ENCODE results near the gene PLIN3.
"Not testable (repeated sequence)": the region's sequence is repeated elsewhere in the genome, so short reads cannot be mapped to it uniquely, and the experiment has no call there.

The PLIN3 gene

GRCh38 chr19:4891066-4891465 lies 23.6 kb upstream of the PLIN3 start:
- DNase-seq, result no peak

DNA sequence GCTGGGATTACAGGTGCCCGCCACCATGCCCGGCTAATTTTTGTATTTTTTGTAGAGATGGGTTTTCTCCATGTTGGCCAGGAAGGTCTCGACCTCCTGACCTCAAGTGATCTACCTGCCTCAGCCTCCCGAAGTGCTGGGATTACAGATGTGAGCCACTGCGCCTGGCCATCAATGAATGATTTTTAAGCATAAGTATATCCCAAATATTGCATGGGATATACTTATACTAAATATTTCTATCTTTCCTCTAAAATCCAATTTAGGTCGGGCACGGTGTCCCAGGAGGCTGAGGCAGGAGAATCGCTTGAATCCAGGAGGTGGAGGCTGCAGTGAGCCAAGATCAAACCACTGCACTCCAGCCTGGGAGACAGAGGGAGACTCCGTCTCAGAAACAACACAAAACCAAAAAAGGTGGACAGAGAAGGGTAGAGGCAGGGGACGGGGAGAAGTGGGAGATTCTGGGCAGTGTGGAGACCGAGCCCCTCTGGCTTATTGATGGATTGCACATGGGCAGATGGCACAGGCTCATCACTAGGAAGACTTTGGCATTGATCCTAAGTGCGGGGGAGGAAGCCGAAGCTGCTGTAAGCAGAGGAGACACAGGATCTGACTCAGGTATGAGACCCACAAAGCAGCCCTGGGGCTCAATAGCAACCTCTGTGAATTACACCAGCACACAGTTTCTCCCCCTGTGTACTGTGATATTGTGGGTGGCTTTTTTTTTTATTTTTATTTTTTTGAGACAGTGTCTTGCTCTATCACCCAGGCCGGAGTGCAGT lies 21.8 kb upstream of the PLIN3 start:
- no peak for DNase-seq

GRCh38 chr19:4887803-4888202 lies 20.3 kb upstream of the PLIN3 start:
- not testable (repeated sequence) for DNase-seq

- DNase-seq, result not testable (repeated sequence)
Observed at GRCh38 chr19:4884993-4885392, 17.5 kb upstream of the PLIN3 start.

- DNase-seq, result not testable (repeated sequence)
Observed at GRCh38 chr19:4882874-4883273, 15.4 kb upstream of the PLIN3 start.

DNA sequence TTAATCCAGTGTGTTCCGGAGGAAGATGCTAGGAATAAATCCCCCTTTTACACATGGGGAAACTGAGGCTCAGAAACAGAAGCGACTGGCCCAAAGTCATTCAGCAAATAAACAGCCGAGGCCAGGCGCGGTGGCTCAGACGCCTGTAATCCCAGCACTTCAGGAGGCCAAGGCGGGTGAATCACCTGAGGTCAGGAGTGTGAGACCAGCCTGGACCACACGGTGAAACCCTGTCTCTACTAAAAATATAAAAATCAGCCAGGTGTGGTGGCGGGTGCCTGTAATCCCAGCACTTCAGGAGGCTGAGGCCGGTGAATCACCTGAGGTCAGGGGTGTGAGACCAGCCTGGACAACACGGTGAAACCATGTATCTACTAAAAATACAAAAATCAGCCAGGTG lies 11.6 kb upstream of the PLIN3 start:
- no peak for DNase-seq

GRCh38 chr19:4878491-4878968 lies 11.1 kb upstream of the PLIN3 start:
- DNase-seq, result no peak

DNA sequence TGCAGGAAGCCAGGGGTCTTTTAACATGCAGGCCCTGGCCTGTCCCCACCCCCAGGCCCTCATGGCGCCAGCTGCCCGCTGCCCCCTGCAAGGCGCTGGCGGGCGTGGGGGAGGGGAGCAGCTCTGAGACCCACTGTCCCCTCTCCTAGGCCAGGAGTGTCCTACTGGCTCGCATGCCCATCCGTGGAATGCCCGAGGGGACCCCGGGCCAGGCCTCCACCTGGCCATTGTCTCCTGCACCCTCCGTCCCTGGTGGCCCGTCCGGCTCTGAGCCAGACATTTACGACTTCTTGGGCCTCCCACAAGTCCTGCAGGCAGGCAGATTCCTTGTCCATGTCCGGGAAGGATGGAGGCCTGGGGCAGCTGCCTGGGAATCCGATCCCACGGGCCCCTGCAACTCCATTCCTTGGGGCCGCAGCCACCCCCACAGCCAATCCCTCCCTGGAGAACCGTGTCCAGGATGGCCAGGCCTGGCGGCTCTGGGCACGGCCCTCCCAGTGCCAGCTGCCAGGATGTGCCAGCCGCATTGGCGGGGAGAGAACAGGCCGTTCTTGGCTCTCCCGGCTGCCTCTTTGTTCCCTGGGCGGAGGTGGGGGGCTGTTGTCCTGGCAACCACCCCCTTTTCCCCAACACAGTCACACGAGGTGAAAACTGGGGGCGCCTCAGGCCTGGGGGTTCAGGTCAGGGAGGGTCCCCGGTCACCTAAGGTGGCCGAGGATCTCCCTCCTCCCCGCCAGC lies 10.5 kb upstream of the PLIN3 start:
- no peak for DNase-seq

DNA sequence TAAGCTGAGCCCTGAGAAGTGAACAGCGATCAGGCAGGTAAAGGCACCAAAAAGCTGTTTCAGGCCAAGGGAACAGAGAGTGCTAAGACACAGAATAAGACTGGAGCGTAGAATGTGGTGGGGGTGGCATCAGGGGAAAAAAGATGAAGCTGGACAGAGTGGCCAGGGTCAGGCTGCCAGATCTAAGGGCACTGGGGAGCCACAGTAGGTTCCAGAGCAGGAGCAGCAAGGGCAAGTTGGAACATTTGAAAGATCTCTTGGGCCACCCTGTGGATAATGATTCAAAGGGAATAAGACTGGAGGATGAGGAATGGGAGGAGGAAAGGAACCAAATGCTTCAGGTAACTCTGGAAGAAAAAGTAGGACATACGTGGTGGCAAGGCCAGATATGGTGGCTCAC lies 6.5 kb upstream of the PLIN3 start:
- no peak for DNase-seq

- no peak for DNase-seq
Observed at GRCh38 chr19:4871711-4872110, 4.2 kb upstream of the PLIN3 start.

GRCh38 chr19:4870025-4870700 lies 2.7 kb upstream of the PLIN3 start:
- DNase-seq, result peak in 1 of 2 experiments; percentile 16

DNA sequence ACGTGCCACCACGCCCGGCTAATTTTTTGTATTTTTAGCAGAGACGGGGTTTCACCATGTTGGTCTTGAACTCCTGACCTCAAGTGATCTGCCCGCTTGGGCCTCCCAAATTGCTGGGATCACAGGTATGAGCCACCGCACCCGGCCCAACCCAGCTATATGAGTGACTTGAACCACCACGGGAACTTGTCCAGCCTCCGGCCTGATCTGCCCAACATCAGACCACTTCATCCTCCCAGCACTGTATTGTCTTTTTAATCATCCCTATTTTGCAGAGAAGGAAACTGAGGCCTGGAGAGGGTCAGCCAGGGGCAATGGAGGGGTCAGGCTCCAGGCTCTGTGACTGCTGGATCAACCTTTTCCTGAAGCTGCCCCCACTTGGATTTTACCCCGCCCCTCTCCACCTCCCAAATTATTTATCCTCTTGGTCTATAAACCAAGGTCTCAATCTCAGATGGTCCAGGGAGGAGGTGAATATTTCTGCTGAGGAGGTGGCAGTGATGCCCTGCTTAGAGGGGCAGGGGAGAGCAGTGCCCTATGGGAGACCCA lies 893 bp upstream of the PLIN3 start:
- DNase-seq, result no peak

- peak; percentile 51 to 75 for DNase-seq
Observed at GRCh38 chr19:4866595-4867424, 657 bp downstream of the PLIN3 start.

DNA sequence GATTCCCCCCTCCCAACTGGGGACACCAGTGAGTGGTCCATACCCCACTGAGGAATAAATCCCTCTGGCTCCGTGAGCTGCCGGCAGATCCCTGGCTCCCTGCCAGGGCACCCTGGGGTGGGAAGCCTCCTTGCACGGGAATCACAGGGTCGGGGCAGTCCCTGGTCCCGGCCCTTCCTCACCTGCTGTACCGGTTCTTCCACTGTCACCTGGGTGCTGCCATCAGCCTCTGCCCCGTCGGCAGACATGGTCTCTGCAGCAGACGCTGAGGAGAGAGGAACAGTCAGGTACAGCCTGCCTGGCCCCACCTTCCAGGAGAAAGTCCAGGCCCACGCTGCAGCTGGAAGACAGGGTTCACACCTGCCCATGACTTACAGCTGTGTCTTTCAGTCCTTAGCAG lies 6.3 kb downstream of the PLIN3 start:
- no peak for DNase-seq

GRCh38 chr19:4859697-4860096 lies 7.8 kb downstream of the PLIN3 start:
- no peak for DNase-seq

DNA sequence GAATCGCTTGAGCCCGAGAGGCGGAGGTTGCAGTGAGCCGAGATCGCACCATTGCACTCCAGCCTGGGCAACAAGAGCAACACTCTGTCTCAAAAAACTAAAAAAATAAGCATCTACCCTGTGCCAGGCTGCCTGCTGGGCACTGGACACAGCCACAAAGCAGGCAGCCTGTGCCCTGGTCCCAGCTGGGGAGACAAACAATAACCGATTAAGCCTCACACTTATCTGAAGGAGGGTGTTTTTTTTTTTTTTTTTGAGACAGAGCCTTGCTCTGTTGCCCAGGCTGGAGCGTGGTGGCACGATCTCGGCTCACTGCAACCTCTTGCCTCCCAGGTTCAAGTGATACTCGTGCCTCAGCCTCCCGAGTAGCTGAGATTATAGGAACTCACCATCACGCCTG lies 11.0 kb downstream of the PLIN3 start:
- DNase-seq, result not testable (repeated sequence)

DNA sequence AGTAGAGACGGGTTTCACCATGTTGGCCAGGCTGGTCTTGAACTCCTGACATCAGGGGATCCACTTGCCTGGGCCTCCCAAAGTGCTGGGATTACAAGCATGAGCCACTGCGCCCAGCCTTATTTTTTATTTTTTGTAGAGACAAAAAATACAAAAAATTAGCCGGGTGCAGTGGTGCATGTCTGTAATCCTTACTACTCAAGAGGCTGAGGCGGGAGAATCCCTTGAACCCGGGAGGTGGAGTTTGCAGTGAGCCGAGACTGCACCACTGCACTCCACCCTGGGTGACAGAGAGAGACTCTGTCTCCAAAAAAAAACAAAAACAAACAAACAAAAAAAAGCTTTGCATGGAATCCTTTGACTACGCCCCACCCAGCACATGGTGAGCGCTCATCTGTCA lies 14.0 kb downstream of the PLIN3 start:
- DNase-seq, result not testable (repeated sequence)

- no peak for DNase-seq
Observed at GRCh38 chr19:4852484-4852883, 15.0 kb downstream of the PLIN3 start.

- peak; percentile 64 to 77 for DNase-seq
Observed at GRCh38 chr19:4851551-4852290, 15.7 kb downstream of the PLIN3 start.

GRCh38 chr19:4849019-4849418 lies 18.4 kb downstream of the PLIN3 start:
- no peak for DNase-seq

GRCh38 chr19:4847190-4847973 lies 20.1 kb downstream of the PLIN3 start:
- no peak for DNase-seq
